ENCODE data around the gene UVSSA.

- TF ChIP-seq, protein P1, sequence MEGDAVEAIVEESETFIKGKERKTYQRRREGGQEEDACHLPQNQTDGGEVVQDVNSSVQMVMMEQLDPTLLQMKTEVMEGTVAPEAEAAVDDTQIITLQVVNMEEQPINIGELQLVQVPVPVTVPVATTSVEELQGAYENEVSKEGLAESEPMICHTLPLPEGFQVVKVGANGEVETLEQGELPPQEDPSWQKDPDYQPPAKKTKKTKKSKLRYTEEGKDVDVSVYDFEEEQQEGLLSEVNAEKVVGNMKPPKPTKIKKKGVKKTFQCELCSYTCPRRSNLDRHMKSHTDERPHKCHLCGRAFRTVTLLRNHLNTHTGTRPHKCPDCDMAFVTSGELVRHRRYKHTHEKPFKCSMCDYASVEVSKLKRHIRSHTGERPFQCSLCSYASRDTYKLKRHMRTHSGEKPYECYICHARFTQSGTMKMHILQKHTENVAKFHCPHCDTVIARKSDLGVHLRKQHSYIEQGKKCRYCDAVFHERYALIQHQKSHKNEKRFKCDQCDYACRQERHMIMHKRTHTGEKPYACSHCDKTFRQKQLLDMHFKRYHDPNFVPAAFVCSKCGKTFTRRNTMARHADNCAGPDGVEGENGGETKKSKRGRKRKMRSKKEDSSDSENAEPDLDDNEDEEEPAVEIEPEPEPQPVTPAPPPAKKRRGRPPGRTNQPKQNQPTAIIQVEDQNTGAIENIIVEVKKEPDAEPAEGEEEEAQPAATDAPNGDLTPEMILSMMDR (IDR thresholded peaks at IDR 0.05 in 4 of 5, conservative IDR thresholded peaks at IDR 0.05 in 1 of 5), result no peak
- no peak for TF ChIP-seq POLR2A (IDR thresholded peaks at IDR 0.05)
These were observed 31.7 kb downstream of the UVSSA start for GRCh38 chr4:1378559-1379231.

All from gastrocnemius medialis (tissue), 4 donors.